HG03558 (cell line): ENCODE measurements around the gene LILRB3.
"Not testable (repeated sequence)": the region's sequence is repeated elsewhere in the genome, so short reads cannot be mapped to it uniquely, and the experiment has no call there.

Source experiments
- ATAC-seq: cut with Tn5 transposase; IDR thresholded peaks from one replicate; pipeline ENCODE4 v1.9.1; 2021; ENCODE audit warnings: moderate number of reproducible peaks; ENCODE audit not compliant: unreplicated experiment; ENCODE audit errors: extremely low read depth

LILRB3 gene

DNA sequence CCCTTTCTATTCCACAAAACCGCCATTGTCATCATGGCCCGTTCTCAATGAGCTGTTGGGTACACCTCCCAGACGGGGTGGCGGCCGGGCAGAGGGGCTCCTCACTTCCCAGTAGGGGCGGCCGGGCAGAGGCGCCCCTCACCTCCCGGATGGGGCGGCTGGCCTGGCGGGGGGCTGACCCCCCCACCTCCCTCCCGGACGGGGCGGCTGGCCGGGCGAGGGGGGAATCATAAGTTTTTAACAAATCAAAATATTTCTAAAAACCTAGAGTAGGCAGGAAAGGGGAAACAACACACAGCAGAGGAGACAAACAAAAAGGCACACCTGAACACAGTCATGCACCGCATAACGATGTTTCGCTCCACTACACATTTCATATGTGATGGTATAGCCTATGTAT lies 8.1 kb downstream of the LILRB3 start:
- not testable (repeated sequence) for ATAC-seq

DNA sequence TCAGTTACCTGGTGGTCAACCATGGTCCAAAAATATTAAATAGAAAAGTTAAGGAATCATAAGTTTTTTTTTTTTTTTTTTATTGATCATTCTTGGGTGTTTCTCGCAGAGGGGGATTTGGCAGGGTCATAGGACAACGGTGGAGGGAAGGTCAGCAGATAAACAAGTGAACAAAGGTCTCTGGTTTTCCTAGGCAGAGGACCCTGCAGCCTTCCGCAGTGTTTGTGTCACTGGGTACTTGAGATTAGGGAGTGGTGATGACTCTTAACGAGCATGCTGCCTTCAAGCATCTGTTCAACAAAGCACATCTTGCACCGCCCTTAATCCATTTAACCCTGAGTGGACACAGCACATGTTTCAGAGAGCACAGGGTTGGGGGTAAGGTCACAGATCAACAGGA lies 8.6 kb downstream of the LILRB3 start:
- not testable (repeated sequence) for ATAC-seq

DNA sequence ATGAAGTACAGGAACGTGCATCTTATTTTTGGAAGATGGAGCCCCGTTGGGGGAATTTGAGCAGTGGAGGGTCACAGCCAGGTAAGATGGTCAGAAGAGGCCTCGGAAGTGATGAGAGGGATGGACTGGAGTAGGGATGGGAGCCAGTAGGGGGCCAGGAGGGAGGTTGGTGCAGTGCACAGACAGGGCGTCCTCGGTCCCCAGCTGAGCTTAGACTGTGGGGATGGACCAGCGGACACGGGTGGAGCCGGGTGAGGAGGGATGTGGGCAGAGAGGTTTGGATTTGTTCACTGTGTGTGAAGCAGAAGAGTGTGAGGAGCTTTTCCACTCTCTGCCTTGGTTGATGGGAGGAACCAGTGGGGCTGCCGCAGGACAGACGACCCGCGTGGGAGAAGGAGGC lies 11.6 kb downstream of the LILRB3 start:
- no peak for ATAC-seq

DNA sequence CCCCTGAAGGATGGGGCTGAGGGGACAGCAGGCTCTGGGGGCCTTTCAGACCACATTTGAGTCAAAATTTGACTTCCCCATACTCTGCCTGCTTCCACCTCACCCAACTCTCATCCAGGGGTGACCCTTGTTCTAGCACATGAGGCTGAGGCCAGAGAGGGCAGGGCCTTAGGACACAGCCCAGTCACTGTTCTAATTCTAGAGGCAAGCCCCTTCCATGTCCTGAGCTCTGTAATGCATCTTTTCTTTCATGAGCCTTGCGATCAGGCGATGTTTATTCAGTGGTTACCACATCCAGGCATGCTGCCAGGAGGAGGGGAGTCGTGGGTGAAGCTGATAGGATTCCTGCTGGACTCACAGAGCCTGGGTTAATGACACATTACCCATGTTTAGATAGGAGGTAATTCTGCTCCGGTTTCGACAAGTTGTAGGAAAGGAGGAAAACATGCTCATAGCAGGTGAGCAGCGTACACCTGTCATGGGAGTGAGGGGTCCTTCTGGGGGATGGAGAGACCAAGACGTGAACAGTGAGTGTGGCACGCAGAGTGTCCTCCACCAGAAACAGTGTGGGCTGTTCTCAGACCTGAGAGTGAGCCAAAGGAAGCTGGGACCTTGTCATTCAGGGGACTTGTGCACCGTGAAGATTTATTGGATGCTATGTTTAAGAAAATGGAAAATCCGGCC lies 12.9 kb downstream of the LILRB3 start:
- no peak for ATAC-seq

DNA sequence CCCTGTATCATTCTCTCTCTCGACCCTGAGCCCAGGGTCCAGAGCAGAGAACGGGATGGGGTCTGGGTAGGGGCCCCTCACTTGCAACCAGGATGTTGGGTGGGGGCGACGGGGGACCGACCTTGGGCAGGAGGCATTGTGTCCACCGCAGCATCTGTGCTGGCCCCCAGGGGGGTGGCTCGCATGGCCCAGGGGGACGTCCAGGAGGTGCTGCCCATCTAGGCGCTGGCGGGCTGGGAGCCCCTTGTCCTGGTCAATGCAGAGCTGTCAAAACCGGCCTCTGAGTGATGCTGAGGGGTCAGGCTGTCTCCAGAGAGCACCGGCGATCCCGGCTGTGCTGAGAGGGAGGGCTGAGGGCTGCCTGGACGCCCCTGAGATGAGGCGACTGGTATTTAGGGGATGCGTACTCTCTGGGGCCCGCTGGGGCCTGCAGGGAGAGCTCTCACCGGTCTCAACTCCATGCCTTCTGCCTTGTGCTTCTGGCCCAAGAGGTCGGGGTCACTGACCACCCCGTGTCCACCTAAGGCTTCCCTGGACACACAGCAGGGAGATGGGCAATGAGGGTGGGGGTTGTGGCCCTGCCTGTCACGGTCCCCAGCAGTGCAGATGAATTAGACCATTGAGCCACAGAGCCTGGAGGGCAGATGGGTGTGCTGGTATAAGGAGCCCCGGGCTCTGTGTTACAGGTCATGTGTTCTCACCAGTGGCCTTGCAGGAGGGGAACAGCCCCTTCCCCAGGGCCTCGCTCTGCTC lies 13.6 kb downstream of the LILRB3 start:
- no peak for ATAC-seq

DNA sequence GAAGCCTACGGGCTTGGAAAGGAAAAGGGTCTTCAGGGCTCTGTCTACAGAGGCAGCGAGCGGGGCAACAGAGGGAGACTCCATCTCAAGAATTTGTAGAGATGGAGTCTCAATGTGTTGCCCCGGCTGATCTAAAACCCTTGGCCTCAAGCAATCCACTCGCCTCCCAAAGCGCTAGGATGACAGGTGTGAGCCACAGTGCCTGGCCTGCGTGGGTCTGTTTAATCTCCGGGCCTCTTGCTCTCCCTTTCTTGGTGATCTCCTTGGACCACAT lies 14.1 kb downstream of the LILRB3 start:
- no peak for ATAC-seq

DNA sequence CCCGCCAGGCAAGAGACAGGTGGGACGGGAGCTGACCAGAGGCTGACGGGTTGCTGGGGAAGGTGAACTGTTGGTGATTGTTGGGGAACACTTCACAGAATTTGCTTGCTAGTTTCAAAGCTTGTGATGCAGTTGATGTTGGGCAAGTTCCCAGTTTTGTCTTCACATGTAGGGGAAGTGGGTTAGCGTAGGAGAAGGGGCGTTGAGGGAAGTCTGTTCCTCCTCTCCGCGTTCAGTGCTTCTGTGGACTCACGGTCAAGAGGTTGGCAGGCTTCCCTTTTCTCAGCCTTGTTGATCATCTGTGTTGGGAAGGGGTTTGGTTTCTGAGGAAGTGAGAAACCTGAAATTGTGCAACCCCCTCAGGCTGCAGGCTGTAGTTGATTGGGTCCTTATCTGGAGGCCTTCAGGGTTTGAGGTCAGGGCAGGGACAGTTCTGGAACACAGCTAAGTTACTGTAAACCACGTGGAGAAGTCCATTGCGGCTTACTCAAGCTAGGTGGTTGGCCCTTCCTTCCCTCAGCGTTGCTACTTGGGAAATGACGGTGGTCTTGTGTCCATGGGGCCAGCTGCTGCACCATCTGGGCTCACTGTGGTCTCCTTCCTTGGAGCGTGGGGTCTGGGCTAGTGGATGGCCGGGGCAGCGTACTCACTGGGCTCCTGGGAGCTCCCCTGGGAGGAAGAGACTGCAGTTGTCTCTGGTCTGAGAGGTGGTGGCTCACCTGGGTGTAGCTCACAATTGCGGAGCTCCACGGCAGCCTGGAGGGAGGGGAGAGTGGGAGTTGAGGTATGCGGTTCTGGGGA lies 14.6 kb downstream of the LILRB3 start:
- ATAC-seq: no peak

DNA sequence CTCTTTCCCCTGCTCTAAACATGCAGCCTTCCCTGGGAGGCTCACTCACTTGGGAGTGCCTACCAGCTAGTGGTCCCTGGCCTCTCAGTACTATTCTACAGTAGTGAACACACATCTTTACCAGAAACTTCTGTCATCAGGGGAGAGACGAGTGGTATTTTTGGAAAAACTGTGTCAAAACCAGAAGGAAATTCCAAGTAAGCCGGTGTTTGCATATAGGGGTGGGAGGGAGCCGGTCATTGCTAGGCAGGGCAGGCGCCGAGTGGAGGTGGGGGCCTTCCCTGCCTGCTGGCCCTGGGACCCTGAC lies 15.2 kb downstream of the LILRB3 start:
- no peak for ATAC-seq

DNA sequence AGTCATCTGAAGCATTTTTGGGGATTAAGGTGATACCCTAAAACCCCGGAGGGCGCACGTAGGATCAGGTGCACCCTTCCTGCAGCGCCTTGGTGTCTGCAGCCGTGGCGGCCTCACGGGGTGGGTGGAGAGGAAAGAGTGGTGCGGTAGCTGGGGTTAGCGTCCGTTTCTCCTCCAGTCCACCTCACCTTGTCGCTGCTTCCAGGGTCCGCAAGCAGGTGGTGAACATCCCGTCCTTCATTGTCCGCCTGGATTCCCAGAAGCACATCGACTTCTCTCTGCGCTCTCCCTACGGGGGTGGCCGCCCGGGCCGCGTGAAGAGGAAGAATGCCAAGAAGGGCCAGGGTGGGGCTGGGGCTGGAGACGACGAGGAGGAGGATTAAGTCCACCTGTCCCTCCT lies 15.6 kb downstream of the LILRB3 start:
- not testable (repeated sequence) for ATAC-seq

DNA sequence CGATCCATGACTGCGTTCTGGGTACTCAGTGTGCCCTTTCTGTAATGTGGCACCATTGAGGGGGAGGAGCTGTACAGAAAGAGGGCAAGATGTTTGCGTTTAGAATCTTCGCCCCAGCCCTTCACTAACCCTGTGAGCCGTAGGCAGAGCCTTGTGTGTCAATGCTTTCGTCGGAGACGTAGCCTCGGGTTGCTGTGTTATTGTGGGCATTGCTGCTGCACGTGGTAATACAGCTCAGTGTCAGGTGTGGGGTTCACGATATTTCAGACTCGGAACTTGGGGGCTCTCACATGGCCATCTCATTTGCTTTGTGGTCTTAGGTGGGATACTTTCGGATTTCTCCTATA lies 16.0 kb downstream of the LILRB3 start:
- no peak for ATAC-seq

DNA sequence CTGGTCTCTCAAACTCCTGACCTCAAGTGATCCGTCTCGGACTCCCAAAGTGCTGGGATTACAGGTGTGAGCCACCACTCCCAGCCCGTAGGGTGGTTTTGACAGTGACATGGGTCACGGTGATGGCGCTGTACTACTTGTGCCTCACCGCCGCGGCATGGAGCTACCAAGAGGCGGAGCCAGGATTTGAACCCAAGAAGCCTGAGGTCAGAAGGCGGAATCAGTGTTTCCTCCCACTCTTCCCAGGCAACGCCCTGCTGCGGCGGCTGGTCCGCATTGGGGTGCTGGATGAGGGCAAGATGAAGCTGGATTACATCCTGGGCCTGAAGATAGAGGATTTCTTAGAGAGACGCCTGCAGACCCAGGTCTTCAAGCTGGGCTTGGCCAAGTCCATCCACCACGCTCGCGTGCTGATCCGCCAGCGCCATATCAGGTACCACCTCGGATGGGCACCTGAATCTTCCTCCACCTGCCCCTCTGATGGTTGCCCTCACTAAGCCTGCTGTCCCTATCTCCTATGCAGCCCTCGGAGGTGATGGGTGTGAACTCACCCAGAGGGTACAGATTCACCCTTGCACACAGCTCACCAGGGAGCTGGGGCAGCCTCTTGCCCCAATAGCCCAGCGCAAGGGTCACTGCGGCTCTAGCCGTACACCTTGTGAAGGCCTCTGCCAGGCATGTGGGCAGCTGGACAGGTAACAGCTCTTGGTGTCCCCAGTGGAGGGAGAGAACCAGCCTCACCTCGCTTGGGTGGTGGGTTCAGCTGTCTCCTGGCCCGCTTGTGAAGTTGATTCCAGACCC lies 16.6 kb downstream of the LILRB3 start:
- ATAC-seq: no peak

DNA sequence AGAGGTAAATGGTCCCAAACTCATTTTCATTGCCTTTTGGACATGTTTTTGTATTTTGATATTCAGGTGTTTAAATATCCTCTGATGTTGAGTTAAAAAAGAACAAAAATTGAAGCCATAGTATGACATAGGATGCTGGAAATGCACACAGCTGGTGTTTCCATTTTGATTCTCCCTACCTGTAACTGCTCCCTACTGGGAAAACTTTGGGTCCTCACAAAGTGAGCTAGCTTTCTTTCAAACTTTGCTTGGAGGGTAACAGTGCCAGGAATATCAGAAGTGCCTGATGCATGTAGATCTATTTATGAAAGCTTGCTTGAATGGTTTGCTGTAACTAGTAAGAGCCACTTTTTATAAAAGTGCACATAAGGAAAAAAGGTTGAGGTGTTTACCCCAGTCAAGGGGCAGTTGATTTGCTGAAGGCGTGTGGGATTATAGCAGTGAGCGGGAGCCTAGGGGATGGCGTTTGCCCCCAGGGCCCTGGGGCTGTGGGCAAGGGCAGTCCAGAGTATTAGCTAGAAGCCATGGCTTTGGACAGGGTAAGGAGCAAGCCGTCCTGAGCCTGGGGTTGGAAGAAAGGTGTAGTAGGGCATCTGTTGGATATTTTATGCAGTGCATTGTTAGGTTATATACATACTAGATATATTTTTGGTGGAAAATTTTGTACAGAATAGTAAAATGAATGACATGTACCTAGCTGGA lies 17.9 kb downstream of the LILRB3 start:
- ATAC-seq: no peak

DNA sequence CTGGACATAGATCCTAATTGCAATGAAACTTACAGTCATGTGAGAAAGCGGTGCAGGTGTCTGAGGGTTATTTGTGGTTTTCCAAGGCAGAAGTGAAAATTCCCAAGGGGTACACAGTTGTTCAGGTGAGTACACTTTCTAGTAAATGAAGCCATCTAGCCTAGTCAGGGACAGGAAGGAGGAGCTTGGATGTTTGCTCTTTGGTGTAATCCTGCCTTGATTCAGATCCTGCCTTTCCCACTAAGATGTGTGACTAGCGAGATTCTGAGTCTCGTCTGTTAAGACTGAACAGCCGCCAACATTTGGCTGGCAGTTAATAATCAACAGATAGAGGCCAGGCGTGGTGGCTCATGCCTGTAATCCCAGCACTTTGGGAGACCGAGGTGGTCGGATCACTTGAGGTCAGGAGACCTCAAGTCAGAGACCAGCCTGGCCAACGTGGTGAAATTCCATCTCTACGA lies 19.6 kb downstream of the LILRB3 start:
- ATAC-seq: no peak

DNA sequence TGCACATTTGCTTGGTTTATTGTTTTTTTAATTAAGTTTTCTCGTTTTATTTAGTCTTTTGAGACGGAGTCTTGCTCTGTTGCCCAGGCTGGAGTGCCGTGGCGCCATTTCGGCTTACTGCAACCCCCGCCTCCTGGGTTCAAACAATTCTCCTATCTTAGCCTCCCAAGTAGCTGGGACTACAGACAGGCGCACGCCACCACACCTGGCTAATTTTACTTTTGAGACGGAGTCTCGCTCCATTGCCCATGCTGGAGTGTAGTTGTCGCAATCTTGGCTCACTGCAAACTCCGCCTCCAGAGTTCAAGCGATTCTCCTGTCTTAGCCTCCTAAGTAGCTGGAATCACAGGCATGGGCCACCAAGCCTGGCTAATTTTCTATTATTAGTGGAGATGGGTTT lies 20.8 kb downstream of the LILRB3 start:
- ATAC-seq: no peak

DNA sequence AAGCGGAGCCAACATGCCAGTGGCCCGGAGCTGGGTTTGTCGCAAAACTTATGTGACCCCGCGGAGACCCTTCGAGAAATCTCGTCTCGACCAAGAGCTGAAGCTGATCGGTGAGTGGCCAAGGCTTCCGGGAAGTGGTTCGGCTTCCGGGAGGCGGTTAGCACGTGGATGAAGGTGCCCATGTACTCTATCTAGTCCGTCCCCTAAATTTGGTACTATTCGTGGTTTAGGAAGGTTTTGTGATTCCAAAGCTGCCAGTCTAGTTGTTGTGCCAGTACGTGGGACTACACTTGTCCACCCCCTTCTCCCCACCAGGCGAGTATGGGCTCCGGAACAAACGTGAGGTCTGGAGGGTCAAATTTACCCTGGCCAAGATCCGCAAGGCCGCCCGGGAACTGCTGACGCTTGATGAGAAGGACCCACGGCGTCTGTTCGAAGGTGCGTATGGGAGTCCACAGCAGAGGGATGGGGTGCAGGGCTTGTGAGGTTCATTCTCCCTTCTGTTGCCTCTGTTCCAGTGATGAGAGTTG lies 21.6 kb downstream of the LILRB3 start:
- ATAC-seq: no peak

DNA sequence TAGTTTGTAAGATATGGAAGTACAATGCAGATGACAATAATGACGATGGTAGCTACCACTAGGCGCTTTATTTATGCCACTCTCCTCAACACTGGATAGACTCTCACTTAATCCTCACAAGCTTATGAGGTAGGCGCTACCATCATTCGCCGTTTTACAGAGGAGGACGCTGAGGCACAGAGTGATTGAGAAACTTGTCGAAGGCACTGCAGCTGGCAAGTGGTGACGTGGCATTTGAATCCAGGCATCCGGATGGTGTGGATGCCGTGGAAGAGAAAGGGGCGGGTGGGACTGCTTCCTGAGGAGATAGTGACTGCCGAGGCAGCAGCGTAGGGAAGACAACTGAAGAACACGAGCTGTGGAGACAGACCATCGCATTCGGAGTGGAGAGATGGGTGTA lies 23.4 kb downstream of the LILRB3 start:
- ATAC-seq: no peak

DNA sequence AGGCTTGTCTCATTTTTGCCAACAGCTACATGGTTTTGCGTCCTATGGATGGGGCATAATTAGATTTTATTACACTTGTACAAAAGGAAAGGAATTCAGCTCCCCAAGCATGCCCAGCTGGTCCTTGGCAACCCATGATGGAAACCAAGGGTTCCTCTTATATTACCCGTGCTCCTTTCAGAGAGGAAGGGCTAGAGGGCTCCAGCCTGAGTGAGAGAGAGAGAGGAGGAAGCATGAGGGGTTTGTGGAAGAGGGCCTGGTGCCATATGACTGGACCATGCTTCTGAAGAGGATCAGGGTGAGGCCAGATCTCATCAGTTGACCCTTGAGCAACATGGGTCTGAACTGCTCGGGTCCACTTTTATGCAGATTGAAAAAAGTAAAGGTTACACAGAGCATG lies 25.7 kb downstream of the LILRB3 start:
- ATAC-seq: no peak

DNA sequence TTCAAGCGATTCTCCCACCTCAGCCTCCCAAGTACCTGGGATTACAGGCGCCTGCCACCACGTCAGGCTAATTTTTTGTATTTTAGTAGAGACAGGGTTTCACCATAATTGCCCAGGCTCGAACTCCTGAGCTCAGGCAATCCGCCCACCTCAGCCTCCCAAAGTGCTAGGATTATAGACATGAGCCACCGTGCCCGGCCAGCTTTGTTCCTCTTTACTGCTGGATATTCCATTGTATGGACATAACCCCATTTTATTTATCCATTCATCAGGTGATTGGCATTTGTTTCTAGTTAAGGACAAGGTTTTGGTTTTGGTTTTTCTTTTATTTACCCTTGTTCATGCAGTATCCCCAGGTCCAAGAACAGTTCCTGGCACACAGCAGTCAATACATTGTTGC lies 26.3 kb downstream of the LILRB3 start:
- no peak for ATAC-seq

DNA sequence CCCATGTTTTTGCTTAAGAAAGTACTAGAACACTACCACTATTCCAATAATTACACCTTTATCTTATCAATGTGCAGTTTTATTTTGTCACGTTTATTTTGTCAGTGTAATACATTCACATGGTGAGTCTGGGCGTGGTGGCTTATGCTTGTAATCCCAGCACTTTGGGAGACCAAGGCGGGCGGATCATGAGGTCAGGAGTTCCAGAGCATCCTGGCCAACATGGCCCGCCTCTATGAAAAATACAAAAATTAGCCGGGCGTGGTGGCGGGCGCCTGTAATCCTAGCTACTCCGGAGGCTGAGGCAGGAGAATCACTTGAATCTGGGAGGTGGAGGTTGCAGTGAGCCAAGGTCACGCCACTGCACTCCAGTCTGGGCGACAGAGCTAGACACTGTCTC lies 28.3 kb downstream of the LILRB3 start:
- ATAC-seq: not testable (repeated sequence)

DNA sequence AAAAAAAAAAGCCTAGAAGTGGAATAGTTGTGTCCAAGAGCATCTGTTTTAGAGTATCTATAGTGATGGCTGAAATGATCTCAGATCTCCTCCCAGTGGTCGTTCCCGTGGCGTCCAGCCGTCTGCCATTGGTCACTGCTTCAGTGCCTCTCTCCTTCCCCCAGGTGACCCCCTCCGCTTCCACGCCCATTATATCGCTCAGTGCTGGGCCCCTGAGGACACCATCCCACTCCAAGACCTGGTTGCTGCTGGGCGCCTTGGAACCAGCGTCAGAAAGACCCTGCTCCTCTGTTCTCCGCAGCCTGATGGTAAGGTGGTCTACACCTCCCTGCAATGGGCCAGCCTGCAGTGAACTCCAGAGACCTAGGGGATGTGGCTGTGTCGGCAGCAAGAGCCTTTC lies 29.8 kb downstream of the LILRB3 start:
- ATAC-seq: no peak
